ENCODE results near the gene HDAC9. TPM values are rescaled to one million over a fixed set of nuclear protein-coding genes. Genes with fewer than 3 reads are reported as not detected.

The HDAC9 gene
- total and polyA plus RNA-seq, 2 donors: 4.8 to 12.2 TPM

- DNase-seq (ENCODE audit: low read depth in 6 of 9, low spot score in 9 of 9): no peak
- Histone ChIP-seq H3K9me3 (ENCODE audit: control insufficient read depth in 2 of 2, insufficient read depth in 1 of 2, low read length in 1 of 2) (no peaks in the 10 kb centered on the region), H3K4me1 (ENCODE audit: control insufficient read depth in 2 of 2, insufficient read depth in 2 of 2, low read length in 2 of 2) (no peaks in the 10 kb centered on the region), H3K27me3 (ENCODE audit: control insufficient read depth in 2 of 2, insufficient read depth in 1 of 2, low read length in 1 of 2) (no peaks in the 10 kb centered on the region), H3K36me3 (ENCODE audit: control insufficient read depth in 2 of 2, insufficient read depth in 2 of 2, low read length in 1 of 2) (no peaks in the 10 kb centered on the region), H3K27ac (ENCODE audit: low read depth in 1 of 2, low read length in 1 of 2) (no peak overlapping the region), H3K4me3 (ENCODE audit: low read length in 2 of 2) (no peak overlapping the region)
These were observed 326.0 kb downstream of the HDAC9 start for GRCh38 chr7:18821554-18821953.

GRCh38 chr7:18824157-18824556, 328.6 kb downstream of the HDAC9 start:
- no peaks in the 10 kb centered on the region for H3K36me3 ChIP-seq (ENCODE audit: control insufficient read depth in 2 of 2, insufficient read depth in 2 of 2, low read length in 1 of 2)
- no peak overlapping the region for H3K4me3 ChIP-seq (ENCODE audit: low read length in 2 of 2)
- DNase-seq (ENCODE audit: low read depth in 6 of 9, low spot score in 9 of 9): no peak
- no peak overlapping the region for H3K27ac ChIP-seq (ENCODE audit: low read depth in 1 of 2, low read length in 1 of 2)
- no peaks in the 10 kb centered on the region for H3K4me1 ChIP-seq (ENCODE audit: control insufficient read depth in 2 of 2, insufficient read depth in 2 of 2, low read length in 2 of 2)
- no peaks in the 10 kb centered on the region for H3K9me3 ChIP-seq (ENCODE audit: control insufficient read depth in 2 of 2, insufficient read depth in 1 of 2, low read length in 1 of 2)
- 93% methylated on average over 2 of the region's 2 CpGs for WGBS
- no peaks in the 10 kb centered on the region for H3K27me3 ChIP-seq (ENCODE audit: control insufficient read depth in 2 of 2, insufficient read depth in 1 of 2, low read length in 1 of 2)

GRCh38 chr7:18828260-18828993, 332.9 kb downstream of the HDAC9 start:
- Histone ChIP-seq H3K4me1 (ENCODE audit: control insufficient read depth in 2 of 2, insufficient read depth in 2 of 2, low read length in 2 of 2) (no peaks in the 10 kb centered on the region), H3K27me3 (ENCODE audit: control insufficient read depth in 2 of 2, insufficient read depth in 1 of 2, low read length in 1 of 2) (no peaks in the 10 kb centered on the region), H3K27ac (ENCODE audit: low read depth in 1 of 2, low read length in 1 of 2) (no peak overlapping the region), H3K9me3 (ENCODE audit: control insufficient read depth in 2 of 2, insufficient read depth in 1 of 2, low read length in 1 of 2) (no peaks in the 10 kb centered on the region), H3K4me3 (ENCODE audit: low read length in 2 of 2) (no peak overlapping the region), H3K36me3 (ENCODE audit: control insufficient read depth in 2 of 2, insufficient read depth in 2 of 2, low read length in 1 of 2) (no peaks in the 10 kb centered on the region)
- DNase-seq (ENCODE audit: low read depth in 6 of 9, low spot score in 9 of 9): no peak
- 95% methylated on average over 6 of the region's 6 CpGs for WGBS

GRCh38 chr7:18828994-18829857, 333.7 kb downstream of the HDAC9 start:
- DNase-seq (ENCODE audit: low read depth in 6 of 9, low spot score in 9 of 9): no peak
- H3K27me3 ChIP-seq (ENCODE audit: control insufficient read depth in 2 of 2, insufficient read depth in 1 of 2, low read length in 1 of 2): no peaks in the 10 kb centered on the region
- H3K9me3 ChIP-seq (ENCODE audit: control insufficient read depth in 2 of 2, insufficient read depth in 1 of 2, low read length in 1 of 2): no peaks in the 10 kb centered on the region
- 94% methylated on average over 11 of the region's 11 CpGs for WGBS
- H3K27ac ChIP-seq (ENCODE audit: low read depth in 1 of 2, low read length in 1 of 2): no peak overlapping the region
- no peaks in the 10 kb centered on the region for H3K36me3 ChIP-seq (ENCODE audit: control insufficient read depth in 2 of 2, insufficient read depth in 2 of 2, low read length in 1 of 2)
- no peak overlapping the region for H3K4me3 ChIP-seq (ENCODE audit: low read length in 2 of 2)
- H3K4me1 ChIP-seq (ENCODE audit: control insufficient read depth in 2 of 2, insufficient read depth in 2 of 2, low read length in 2 of 2): no peaks in the 10 kb centered on the region

- H3K4me1 ChIP-seq (ENCODE audit: control insufficient read depth in 2 of 2, insufficient read depth in 2 of 2, low read length in 2 of 2): no peaks in the 10 kb centered on the region
- H3K27ac ChIP-seq (ENCODE audit: low read depth in 1 of 2, low read length in 1 of 2): no peak overlapping the region
- DNase-seq (ENCODE audit: low read depth in 6 of 9, low spot score in 9 of 9): no peak
- no peaks in the 10 kb centered on the region for H3K9me3 ChIP-seq (ENCODE audit: control insufficient read depth in 2 of 2, insufficient read depth in 1 of 2, low read length in 1 of 2)
- WGBS: 81% methylated on average over 3 of the region's 3 CpGs
- H3K36me3 ChIP-seq (ENCODE audit: control insufficient read depth in 2 of 2, insufficient read depth in 2 of 2, low read length in 1 of 2): no peaks in the 10 kb centered on the region
- no peak overlapping the region for H3K4me3 ChIP-seq (ENCODE audit: low read length in 2 of 2)
- no peaks in the 10 kb centered on the region for H3K27me3 ChIP-seq (ENCODE audit: control insufficient read depth in 2 of 2, insufficient read depth in 1 of 2, low read length in 1 of 2)
These were observed 334.3 kb downstream of the HDAC9 start for GRCh38 chr7:18829858-18830285.

GRCh38 chr7:18831419-18831818, 335.9 kb downstream of the HDAC9 start:
- no peak overlapping the region for H3K27ac ChIP-seq (ENCODE audit: low read depth in 1 of 2, low read length in 1 of 2)
- H3K36me3 ChIP-seq (ENCODE audit: control insufficient read depth in 2 of 2, insufficient read depth in 2 of 2, low read length in 1 of 2): no peaks in the 10 kb centered on the region
- H3K4me3 ChIP-seq (ENCODE audit: low read length in 2 of 2): no peak overlapping the region
- H3K9me3 ChIP-seq (ENCODE audit: control insufficient read depth in 2 of 2, insufficient read depth in 1 of 2, low read length in 1 of 2): no peaks in the 10 kb centered on the region
- no peaks in the 10 kb centered on the region for H3K4me1 ChIP-seq (ENCODE audit: control insufficient read depth in 2 of 2, insufficient read depth in 2 of 2, low read length in 2 of 2)
- WGBS: 84% methylated on average over 4 of the region's 4 CpGs
- no peaks in the 10 kb centered on the region for H3K27me3 ChIP-seq (ENCODE audit: control insufficient read depth in 2 of 2, insufficient read depth in 1 of 2, low read length in 1 of 2)
- no peak for DNase-seq (ENCODE audit: low read depth in 6 of 9, low spot score in 9 of 9)

- DNase-seq (ENCODE audit: low read depth in 6 of 9, low spot score in 9 of 9): no peak
- no peaks in the 10 kb centered on the region for H3K9me3 ChIP-seq (ENCODE audit: control insufficient read depth in 2 of 2, insufficient read depth in 1 of 2, low read length in 1 of 2)
- WGBS: 91% methylated on average over 2 of the region's 2 CpGs
- H3K27ac ChIP-seq (ENCODE audit: low read depth in 1 of 2, low read length in 1 of 2): no peak overlapping the region
- H3K4me3 ChIP-seq (ENCODE audit: low read length in 2 of 2): no peak overlapping the region
- H3K4me1 ChIP-seq (ENCODE audit: control insufficient read depth in 2 of 2, insufficient read depth in 2 of 2, low read length in 2 of 2): no peaks in the 10 kb centered on the region
- no peaks in the 10 kb centered on the region for H3K36me3 ChIP-seq (ENCODE audit: control insufficient read depth in 2 of 2, insufficient read depth in 2 of 2, low read length in 1 of 2)
- no peaks in the 10 kb centered on the region for H3K27me3 ChIP-seq (ENCODE audit: control insufficient read depth in 2 of 2, insufficient read depth in 1 of 2, low read length in 1 of 2)
These were observed 336.4 kb downstream of the HDAC9 start for GRCh38 chr7:18831943-18832342.

GRCh38 chr7:18834577-18834976, 339.0 kb downstream of the HDAC9 start:
- Histone ChIP-seq H3K27me3 (ENCODE audit: control insufficient read depth in 2 of 2, insufficient read depth in 1 of 2, low read length in 1 of 2) (no peaks in the 10 kb centered on the region), H3K4me3 (ENCODE audit: low read length in 2 of 2) (no peak overlapping the region), H3K36me3 (ENCODE audit: control insufficient read depth in 2 of 2, insufficient read depth in 2 of 2, low read length in 1 of 2) (no peaks in the 10 kb centered on the region), H3K4me1 (ENCODE audit: control insufficient read depth in 2 of 2, insufficient read depth in 2 of 2, low read length in 2 of 2) (no peaks in the 10 kb centered on the region), H3K27ac (ENCODE audit: low read depth in 1 of 2, low read length in 1 of 2) (no peak overlapping the region), H3K9me3 (ENCODE audit: control insufficient read depth in 2 of 2, insufficient read depth in 1 of 2, low read length in 1 of 2) (no peaks in the 10 kb centered on the region)
- 96% methylated on average over 8 of the region's 8 CpGs for WGBS
- no peak for DNase-seq (ENCODE audit: low read depth in 6 of 9, low spot score in 9 of 9)

GRCh38 chr7:18835001-18835690, 339.6 kb downstream of the HDAC9 start:
- no peak for DNase-seq (ENCODE audit: low read depth in 6 of 9, low spot score in 9 of 9)
- 61% methylated on average over 7 of the region's 7 CpGs for WGBS
- Histone ChIP-seq H3K36me3 (ENCODE audit: control insufficient read depth in 2 of 2, insufficient read depth in 2 of 2, low read length in 1 of 2) (no peaks in the 10 kb centered on the region), H3K4me3 (ENCODE audit: low read length in 2 of 2) (no peak overlapping the region), H3K27ac (ENCODE audit: low read depth in 1 of 2, low read length in 1 of 2) (no peak overlapping the region), H3K4me1 (ENCODE audit: control insufficient read depth in 2 of 2, insufficient read depth in 2 of 2, low read length in 2 of 2) (no peaks in the 10 kb centered on the region), H3K9me3 (ENCODE audit: control insufficient read depth in 2 of 2, insufficient read depth in 1 of 2, low read length in 1 of 2) (no peaks in the 10 kb centered on the region), H3K27me3 (ENCODE audit: control insufficient read depth in 2 of 2, insufficient read depth in 1 of 2, low read length in 1 of 2) (no peaks in the 10 kb centered on the region)
